HG03439 (cell line): ENCODE measurements around the gene SERPINA5.
"Not testable (repeated sequence)": the region's sequence is repeated elsewhere in the genome, so short reads cannot be mapped to it uniquely, and the experiment has no call there.

Experiments
- ATAC-seq: cut with Tn5 transposase; IDR thresholded peaks from one replicate; pipeline ENCODE4 v1.9.1; 2021; ENCODE audit warnings: mild to moderate bottlenecking, moderate library complexity; ENCODE audit not compliant: unreplicated experiment

SERPINA5 gene

DNA sequence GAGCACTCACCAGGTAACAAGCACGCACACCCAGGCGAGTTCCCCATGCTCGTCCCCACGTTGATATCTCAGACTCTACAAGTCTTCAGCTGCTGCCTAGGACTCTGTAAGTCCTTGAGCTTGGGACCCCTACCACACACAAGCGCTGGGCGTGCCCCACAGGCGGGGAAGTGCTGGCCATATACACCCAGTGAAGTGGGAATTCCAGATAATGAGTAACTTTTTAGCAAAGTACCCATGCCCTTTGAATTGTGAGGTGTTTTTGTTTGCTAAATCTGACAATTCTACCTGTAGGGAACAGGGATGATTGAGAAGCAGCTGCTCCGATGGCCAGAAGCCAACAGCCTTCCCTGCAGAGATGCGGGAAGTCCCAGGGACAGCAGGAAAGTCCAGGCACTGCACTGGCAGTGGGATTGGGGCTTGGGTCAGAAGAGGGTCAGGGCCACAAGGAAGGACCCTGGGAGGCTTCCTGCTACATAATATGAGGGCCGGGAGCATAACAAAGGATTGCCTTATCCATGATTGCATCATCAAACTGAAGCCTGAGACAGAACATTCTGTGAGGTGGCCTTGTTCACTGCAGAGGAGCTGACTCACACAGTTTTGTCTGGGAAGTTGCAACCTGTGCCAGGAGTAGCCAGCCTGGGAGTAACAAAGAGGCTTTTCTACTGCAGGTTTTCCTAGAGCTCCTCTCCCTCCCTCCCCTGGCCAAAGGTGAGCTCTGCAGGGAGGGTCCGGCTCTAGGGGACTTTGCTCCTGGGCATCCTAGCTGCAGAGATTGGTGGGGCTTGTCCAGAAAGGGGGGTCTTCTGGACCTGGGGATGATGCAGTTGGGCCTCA lies 17.8 kb downstream of the SERPINA5 start:
- ATAC-seq, result no peak

DNA sequence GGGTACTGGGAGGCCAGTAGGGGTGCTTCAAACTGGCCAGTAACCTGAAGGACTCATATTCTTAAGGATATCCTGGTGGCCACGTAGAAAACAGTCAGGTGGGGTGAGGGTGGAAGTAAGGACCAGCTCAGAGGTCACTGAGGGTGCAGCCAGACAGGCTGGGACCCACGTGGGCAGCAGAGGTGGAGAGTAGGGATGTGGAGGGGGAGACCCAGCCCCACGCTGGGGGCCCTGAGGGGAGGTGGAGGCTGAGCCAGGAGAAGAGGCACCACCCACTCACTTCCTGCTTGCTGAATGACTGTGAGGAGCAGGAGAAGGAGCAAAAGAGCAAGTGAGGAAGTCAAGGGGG lies 18.4 kb downstream of the SERPINA5 start:
- ATAC-seq, result no peak

DNA sequence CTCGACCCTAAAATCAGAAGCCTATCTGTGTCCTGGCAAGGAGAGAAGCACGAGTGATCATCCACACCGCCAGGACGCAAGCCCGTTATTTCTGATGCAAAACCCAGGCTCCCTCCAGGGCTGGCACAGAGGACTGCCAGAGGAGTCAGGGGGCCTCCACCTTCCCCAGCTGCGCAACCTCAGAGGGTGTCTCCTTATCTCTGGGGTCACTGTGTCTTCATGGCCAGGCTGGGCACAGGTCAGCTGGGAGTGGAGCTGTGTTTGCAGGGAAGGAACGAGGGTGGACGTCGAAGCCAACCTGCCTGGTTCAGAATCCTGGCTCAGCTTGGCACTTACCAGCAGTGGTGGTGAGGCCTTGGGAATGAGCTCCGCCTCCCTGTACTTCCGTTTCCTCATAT lies 18.9 kb downstream of the SERPINA5 start:
- no peak for ATAC-seq

DNA sequence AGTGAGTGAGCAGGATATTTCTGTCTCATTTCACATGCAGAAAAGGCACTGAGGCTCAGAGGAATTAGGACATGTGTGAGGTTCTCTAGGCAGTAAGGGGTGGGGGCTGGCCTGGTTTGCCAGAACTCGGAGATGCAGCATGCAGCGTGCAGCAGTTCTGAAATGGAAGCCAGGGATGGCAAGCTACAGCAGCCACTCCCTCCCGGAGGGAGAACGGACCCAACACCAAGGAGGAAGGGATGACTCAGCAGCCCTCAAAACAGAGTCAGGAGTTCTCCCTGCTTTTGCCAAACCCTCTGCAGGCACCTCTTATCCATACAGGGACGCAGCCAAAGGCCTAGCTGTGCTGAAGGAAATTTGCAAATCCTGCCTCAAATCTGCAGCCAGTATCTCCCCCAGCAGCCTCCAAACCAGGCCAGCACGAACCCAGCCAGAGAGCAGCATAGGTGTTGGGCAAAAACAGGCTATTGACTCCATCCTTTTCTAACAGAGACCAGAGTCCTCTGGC lies 20.7 kb downstream of the SERPINA5 start:
- no peak for ATAC-seq

DNA sequence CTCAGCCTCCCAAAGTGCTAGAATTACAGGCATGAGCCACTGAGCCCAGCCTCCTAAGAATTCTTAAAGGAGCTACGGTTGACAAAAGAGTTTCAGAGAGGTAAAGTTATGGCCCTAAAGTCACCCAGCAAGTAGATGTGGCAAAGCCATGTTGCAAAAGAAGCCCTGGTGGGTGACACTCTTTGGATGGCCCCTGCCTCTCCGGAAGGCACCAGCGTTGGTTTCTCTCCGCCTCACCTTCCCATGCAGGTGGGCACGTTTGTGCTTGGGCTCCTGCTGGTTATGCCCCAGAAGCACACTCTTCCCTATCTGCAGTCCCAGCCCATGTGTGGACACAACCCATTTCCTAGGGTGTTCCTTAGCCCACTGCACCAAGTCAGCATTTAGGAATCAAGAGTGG lies 21.5 kb downstream of the SERPINA5 start:
- no peak for ATAC-seq

DNA sequence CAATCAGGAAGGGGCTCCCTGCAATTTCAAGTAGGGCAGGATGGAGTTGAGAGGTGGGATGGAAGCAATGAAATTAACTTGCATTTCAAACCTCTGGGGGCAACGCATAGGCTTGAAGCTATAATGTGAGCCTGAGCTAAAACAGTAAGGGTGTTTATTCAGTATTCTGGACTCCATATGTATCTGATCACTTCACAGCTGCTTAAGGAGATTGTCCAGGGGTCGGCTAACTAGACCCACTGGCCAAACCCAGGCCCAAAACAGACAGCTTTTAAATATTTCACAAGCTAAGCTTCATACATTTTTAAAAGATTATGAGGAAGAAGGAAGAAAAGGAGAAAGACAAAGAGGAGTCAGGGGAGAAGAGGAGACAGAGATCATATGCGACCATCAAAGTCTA lies 24.1 kb downstream of the SERPINA5 start:
- no peak for ATAC-seq

DNA sequence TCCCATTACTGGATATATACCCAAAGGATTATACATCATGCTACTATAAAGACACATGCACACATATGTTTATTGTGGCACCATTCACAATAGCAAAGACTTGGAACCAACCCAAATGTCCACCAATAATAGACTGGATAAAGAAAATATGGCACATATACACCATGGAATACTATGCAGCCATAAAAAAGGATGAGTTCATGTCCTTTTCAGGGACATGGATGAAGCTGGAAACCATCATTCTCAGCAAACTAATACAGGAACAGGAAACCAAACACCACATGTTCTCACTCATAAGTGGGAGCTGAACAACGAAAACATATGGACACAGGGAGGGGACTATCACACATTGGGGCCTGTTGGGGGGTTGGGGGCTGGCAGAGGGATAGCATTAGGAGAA lies 27.7 kb downstream of the SERPINA5 start:
- ATAC-seq, result not testable (repeated sequence)

DNA sequence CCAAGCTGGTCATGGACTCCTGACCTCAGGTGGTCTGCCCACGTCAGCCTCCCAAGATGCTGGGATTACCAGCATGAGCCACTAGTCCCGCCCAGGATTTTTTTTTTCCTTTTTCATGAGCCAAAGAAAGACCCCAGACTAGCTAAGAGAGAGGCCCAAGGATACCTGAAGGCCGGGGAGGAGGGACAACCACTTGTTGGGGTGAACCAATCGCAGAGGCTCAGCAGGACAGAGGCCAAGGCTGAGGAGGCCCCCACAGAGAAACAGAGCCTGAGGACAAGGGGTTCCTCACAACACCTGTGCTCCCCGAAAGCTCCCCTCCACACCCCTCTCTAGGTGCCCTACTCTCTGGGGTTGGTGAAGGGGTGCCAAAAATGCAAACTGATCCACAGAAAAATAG lies 30.0 kb downstream of the SERPINA5 start:
- ATAC-seq, result no peak

DNA sequence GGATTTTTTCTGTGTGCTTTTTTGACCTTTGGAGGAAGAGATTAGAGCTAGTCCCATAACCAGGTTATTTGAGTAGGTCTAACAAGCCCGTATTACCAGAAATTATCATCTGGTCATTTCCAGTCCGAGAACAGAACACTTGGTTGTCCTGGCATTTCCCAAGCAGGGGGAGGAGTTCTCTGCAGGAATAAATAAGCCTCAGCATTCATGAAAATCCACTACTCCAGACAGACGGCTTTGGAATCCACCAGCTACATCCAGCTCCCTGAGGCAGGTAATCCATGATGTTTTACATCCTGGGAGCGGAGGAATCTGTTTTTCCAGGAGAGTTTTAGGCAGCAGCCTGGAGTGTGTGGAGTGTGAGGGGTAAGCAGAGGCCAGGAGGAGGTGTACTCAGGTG lies 30.9 kb downstream of the SERPINA5 start, which contains the start of gene SERPINA3:
Gene SERPINA3 (plus strand): TSS at position 218 of the 400 bp plus-strand sequence. CDS start 2,051 bp downstream, outside the sequence.
- ATAC-seq, result no peak

DNA sequence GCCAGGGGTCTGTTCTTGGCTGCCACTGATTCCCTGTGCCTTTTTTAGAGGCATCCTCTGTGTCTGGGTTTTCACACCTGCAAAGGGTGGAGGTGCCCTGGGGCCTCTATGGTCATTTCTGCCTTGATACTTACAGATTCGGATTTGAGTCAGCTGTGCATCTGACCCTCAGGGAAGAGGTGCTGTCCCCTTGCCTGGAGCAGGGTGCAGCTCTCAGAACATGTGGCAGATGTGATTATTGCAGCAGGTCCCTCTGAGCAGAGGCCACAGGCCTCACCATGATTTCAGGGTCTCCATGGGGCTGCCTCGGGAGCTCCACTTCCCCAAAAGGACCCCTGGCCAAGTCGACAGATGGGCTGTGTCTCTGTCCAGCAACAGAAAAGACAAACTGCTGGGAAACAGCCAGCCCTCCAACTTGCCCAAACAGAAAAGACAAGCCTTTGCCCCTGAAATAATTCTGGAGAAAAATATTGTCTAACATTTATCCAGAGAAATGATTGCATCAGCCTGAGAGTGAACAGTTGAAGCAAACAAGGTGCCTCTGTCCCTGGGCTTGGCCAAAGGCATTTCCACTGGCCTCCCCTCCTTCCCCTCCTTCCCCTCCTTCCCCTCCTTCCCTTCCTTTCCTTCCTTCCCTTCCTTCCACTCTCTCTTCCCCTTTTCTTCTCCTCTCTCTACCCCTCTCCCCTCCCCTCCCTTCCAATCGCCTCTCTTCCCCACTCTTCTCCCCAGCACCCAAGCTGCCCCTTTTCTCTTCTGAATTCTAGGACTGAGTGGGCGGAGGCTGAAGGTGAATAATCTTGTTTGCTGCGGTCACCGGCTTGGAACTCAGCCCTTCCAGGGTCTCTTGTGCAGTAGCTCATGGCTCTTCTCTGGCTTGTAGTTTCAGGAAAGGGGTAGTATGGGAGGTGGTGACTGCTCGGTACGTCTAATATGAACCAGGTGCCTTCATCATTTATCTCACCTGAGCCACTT lies 31.6 kb downstream of the SERPINA5 start:
- no peak for ATAC-seq

DNA sequence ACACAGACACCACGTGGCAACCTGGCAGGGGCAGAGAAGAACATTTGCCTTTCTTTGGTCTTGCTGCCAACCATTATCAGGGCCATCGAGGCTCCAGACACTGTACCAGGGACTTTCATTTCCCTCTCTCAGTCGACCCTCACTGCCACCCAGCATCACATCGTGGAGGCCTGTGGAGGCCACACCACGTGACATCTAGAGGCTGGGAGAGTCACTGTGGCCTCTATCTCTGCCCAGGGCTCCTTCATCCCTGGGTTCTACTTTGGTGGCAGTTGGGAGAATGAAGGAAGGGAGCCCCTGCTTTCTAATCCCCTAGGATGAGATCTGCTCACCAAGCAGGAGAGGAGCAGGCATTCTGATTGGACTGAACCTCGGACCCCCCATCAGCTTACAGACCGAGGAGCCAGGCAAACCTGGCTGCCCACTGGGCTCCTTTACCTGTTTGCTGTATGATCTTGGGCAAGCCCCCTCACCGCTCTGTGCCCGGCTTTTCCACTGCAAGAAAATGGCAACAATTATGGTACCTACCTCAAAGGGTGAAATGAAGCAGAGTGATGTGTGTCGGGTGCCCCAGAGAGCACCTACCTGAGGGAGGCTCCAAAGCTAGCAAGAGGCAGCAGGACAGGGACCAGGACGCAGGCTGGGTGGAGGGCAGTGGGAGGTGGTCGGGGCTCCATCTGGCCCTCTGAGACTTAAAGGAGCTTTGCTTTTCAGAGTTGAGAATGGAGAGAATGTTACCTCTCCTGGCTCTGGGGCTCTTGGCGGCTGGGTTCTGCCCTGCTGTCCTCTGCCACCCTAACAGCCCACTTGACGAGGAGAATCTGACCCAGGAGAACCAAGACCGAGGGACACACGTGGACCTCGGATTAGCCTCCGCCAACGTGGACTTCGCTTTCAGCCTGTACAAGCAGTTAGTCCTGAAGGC lies 32.8 kb downstream of the SERPINA5 start:
- no peak for ATAC-seq

DNA sequence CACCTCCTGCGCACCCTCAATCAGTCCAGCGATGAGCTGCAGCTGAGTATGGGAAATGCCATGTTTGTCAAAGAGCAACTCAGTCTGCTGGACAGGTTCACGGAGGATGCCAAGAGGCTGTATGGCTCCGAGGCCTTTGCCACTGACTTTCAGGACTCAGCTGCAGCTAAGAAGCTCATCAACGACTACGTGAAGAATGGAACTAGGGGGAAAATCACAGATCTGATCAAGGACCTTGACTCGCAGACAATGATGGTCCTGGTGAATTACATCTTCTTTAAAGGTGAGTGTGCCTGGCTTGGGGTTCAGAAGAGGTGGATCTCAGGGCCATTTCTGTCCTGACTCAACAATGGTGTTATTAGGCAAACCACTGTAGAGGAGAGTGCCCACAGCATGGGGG lies 33.6 kb downstream of the SERPINA5 start:
- ATAC-seq, result no peak

DNA sequence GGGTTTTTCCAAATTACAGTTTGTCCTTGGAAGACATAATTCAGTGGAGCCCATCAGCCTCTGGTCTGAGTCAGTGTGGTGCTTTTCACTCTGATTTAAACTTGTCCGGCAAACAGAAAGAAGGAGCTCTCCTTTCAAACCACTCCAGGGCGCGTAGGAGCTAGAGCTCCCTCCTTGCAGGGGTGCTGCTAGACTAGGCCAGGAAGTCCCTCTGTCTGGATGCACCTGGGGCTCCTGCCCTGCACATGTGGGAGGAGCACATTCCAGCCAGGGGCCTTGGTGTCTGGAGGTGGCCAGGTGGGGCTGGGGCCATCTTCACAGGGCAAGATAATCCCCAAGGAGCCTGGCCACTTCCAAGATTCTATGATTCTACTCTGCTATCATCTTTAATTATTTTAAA lies 34.0 kb downstream of the SERPINA5 start:
- no peak for ATAC-seq

DNA sequence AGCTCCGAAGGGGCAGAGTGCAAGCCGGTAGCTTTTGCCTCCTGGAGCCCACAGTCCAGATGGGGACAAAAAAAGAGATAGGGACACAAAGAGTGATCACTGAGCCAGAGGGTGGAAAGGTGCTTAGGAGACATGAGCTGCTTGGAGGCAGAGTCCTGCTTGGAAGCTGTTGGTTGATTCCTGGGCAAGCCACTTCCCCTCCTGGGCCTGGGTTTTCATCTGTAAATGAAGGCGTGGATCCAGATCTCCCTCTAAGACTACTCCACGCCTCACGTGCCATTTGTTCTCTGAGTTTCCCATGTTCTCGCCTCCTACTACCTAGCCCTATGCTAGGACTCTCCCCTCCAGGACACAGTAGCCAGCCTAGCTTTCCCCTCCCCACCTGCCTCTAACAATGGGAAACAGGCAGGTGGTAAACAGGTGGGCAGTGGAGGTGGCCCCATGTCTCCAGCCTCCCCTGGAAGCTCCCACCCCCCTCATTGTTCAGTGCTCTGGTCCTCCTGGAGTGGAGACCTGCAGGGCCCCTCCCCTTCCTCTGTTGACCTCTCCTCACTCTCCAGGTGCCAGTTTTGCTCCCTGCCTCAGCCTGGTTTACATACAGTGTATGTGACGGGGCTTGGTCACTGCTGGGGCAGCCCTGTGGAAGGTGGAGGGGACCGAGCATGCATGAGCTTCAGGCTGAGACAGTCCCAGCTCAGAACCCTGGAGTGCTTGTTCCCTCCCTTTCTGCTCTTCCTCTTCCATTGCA lies 34.8 kb downstream of the SERPINA5 start:
- ATAC-seq, result no peak

DNA sequence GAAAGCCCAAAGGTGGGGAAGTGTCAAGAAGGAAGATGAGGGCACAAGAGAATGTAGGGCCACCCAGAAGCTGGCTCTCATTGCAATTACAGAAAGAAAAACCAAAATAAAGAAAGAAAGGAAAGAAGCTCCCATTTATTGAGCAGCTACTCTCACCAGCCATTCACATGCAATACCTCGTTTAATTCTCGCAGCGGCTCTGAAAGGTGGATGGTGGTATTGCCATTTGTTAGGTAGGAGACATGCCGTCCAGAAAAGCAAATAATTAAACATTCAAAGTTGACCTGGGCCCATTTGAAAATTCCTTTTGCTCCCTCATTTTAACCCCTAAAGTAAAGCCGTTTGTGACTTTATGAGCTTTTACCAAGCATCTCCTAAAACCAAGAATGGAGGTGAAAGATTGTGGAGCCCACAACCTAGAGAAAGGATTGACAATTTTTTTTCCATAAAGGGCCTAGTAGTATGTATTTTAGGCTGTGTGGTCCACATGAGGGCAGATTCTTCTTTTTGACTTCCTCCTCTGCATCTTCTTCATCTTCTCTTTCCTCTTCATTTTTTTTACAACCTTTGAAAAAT lies 36.2 kb downstream of the SERPINA5 start:
- ATAC-seq, result no peak

DNA sequence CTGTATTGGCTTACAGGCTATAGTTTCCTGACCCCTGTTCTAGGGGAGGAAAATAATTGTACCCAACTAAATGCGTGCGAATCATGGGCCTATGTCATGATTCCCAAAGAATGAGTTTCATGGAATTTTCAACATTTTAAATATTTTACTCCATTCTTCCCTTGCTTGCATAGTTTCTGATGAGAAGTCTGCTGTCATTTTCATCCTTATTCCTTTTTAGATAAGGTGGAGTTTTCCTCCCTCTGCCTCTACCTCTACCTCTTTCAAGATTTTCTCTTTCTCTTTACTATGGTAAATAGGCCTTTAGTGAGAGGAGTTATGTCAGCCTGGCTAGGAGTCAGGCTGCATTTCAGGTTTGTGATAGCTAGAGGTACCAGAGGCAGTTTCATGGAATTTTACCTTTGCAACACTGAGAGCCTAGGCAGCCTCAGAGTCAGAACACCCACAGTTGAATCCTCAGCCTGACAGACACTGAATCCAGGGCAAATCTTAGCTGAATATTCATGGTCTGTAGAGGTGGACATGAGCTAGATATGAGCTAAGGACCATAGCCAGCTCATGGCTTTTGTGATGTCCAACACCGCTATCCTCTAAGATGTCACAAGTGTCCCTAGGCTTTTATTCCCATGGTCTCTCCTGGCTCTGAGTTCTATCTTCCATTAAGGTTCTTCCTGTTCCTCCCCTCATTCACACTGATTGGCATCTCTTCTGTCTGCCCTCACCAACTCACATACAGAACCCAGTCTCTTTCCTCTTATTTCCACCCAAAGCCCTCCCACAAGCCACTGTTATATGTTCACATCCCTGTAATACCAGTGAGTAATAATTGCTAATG lies 37.0 kb downstream of the SERPINA5 start:
- ATAC-seq, result no peak

DNA sequence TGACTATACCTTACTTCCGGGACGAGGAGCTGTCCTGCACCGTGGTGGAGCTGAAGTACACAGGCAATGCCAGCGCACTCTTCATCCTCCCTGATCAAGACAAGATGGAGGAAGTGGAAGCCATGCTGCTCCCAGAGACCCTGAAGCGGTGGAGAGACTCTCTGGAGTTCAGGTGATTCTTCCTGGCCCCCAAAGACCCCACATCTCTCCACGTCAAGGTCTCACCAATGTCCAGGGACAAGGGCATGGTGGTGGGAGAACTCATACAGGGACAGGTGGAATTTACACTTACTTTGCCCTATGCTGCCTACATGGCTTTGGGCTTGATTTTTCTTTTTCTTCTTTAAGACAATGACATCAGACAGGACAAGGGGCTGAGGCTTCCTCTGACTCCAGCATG lies 38.1 kb downstream of the SERPINA5 start:
- ATAC-seq, result no peak

DNA sequence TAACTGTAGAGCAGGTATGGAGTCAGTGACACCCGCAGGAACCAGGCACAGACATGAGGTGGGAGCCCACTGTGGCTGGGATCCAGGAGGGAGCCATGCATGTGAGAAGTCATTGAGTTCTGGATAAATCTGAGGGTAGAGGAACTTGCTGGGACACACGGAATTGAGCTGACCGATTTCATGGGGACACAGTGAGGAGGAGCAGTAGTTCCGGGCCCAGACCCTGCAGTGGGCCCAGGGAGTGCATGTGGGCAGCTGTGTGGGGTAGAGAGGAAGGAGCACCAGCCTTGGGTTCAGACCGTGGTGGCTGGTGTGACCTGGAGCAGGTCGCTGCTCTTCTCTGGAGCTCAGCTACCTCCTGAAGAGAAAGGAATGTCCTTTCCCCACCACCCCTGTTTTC lies 39.4 kb downstream of the SERPINA5 start:
- ATAC-seq, result no peak
